PC-9 (cell line): ENCODE results near the gene TAS2R38.

Source experiments
- CTCF ChIP-seq: fragments of 200-600 bp; sonication (generic); conservative IDR thresholded peaks from 2 replicates; pipeline ENCODE4 v1.6.1; 2017; ENCODE audit warnings: mixed run types, antibody characterized with exemption, mild to moderate bottlenecking, moderate library complexity
- EZH2 ChIP-seq: fragments of 200-600 bp; sonication (generic); IDR thresholded peaks from 2 replicates; pipeline ENCODE4 v1.8.0; 2017; ENCODE audit warnings: antibody characterized with exemption, low read depth

DNA sequence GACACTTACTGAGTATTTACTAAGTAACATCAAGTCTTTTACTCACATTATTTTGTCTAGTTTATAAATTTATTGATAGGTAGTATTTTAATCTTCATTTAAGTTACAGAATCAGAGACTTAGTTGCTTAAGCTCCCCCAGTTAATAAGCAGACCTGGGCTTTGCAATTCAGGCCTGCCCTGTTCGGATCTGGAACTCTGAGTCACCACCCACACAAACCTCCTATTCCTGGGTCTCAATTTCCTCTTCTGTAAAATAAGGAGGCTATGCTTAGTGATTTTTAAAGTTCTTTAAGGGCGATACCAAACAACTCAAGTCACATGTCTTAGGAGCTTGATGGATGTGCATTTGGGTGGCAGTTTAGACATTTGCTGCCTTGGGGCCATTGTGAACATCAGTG is 18.6 kb upstream of the TAS2R38 start:
- TF ChIP-seq CTCF (no peak), EZH2 (no peak)
